ENCODE results near the gene PACRG.

DNA sequence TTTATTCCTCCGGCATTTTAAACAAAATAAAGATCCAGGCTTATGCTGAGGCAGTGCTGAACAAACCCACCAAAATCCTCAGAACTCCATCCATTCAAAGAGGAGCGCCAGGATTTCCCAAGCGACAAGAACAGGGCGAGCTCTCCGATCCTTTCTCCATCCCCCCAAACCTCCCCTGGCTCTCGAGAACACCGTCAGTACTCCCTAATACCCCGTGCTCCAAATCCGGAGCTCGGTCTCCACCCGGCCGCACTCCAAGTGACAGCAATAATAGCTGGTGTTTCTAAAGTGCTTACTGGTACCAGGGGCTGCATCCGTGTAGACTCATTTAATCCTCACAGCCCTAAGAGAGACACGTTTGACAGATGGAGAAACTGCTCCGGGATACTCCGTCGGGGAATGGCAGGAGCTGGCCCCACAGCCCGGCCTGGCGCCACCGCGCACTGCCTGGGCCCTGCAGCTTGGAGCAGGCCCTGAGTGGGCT, 409.7 kb downstream of the PACRG start:
- TF ChIP-seq EZH2 (IDR thresholded peaks at IDR 0.05; ENCODE audit: borderline replicate concordance, low read length), result no peak
- TF ChIP-seq CTCF (conservative IDR thresholded peaks at IDR 0.05 in 1 of 2, IDR thresholded peaks at IDR 0.05 in 1 of 2; ENCODE audit: extremely low read depth in 1 of 2, insufficient read depth in 1 of 2, low read depth in 1 of 2, low read length in 2 of 2), result no peak
